GM12872 (cell line): Measurements from ENCODE around the gene DDX4.

Source experiments
- TF ChIP-seq, protein P1 (sequence below): IDR thresholded peaks from 3 replicates; pipeline ENCODE4 v1.5.1; 2011; ENCODE audit warnings: low read depth, mild to moderate bottlenecking, low read length, moderate library complexity; ENCODE audit not compliant: insufficient read depth

Gene DDX4

DNA sequence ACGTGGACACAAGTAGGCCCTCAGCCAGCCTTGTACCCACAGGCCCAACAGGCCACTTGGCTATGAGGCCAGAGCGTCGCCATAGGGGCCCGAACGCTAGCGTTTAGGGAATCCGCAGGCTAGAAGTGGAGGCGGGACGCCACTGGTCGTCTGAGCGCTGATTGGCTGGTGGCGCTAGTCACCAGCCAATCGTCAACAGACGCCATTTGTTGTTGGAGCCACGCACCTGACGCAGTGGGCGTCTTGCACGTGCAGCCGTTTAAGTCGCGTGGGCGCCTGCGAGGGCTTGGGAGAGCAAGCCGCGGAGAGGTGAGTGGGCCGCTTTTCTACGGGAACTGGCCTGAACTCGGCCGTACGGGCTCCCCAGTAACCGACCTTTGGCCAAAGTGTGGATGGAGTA is at the start of gene DDX4:
Gene DDX4 (plus strand): TSS at position 269 of the 400 bp plus-strand sequence. CDS start 903 bp downstream, outside the sequence.
- TF ChIP-seq, protein P1, sequence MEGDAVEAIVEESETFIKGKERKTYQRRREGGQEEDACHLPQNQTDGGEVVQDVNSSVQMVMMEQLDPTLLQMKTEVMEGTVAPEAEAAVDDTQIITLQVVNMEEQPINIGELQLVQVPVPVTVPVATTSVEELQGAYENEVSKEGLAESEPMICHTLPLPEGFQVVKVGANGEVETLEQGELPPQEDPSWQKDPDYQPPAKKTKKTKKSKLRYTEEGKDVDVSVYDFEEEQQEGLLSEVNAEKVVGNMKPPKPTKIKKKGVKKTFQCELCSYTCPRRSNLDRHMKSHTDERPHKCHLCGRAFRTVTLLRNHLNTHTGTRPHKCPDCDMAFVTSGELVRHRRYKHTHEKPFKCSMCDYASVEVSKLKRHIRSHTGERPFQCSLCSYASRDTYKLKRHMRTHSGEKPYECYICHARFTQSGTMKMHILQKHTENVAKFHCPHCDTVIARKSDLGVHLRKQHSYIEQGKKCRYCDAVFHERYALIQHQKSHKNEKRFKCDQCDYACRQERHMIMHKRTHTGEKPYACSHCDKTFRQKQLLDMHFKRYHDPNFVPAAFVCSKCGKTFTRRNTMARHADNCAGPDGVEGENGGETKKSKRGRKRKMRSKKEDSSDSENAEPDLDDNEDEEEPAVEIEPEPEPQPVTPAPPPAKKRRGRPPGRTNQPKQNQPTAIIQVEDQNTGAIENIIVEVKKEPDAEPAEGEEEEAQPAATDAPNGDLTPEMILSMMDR, result no peak

DNA sequence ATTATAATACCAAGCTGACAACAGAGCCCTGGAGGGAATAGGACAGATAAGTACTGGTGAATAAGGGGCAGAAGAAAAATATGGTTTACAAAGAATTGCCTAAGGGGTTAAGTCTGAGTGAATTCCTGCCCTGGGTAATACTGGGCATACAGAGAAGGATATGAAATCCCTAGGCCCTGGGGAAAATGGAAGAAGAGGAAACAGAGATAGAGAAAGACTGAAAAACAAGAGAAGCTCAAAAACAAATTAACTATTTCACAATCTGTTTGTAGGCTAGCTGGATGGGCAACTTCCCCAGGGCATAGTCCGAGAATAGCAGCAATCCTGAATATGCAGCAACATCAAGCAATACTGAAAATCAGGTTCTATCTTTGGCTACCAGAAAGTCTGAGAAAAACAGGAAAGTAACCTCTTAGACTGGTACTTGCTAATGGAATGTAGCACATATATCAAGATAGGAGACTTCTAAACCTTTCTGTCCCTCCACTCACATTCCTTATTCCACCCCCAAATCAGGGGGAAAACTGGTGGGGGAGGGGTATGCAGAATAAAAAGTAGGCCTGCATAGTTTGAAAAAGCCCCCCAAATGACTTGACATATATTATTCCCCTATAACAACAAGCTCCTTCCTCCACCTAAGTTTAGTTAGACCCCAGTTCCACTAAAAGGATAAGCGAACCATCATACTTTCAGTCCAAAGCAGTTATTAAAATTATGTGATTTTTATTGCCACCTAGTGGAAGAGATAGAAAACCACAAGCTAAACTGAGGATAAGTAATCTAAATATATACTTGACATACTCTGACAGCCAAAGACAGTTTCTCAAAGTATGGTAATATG is 46.4 kb upstream of the DDX4 start:
- TF ChIP-seq, protein P1, result peak; percentile 33; the same call in 2 of the 3 replicates

DNA sequence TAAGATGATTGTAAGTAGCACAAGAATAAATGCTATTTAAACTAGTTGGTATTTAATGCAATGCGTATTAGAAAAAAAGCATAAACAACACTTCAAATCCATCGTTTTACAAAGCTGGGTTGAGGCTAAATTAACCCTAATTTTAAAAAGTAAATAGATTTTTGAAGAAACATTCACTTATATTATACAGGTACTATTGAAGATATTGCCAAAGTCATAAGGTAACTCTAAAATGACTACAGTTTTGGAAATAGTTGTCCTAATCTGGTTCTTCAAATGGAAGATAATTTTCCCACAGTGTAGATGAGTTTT is 45.8 kb upstream of the DDX4 start:
- TF ChIP-seq, protein P1, result no peak

DNA sequence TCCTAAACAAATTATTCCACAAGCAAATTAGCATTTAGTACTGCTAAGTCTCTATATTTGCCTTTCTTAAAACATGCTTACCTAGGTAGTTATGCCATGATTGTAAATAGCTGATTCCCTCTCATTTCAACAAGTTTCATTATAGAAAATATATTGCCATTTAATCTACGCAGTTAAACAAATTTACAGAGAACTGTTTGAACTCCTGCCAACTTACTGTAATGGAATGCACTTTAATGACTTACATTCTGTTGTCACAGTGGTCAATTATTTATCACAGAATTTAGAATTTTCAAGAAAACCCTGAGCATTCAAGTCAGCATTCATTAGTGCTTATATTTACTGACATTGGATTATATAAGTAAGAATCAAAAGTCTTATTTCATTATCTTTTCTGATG is 45.4 kb upstream of the DDX4 start:
- TF ChIP-seq, protein P1, result no peak

DNA sequence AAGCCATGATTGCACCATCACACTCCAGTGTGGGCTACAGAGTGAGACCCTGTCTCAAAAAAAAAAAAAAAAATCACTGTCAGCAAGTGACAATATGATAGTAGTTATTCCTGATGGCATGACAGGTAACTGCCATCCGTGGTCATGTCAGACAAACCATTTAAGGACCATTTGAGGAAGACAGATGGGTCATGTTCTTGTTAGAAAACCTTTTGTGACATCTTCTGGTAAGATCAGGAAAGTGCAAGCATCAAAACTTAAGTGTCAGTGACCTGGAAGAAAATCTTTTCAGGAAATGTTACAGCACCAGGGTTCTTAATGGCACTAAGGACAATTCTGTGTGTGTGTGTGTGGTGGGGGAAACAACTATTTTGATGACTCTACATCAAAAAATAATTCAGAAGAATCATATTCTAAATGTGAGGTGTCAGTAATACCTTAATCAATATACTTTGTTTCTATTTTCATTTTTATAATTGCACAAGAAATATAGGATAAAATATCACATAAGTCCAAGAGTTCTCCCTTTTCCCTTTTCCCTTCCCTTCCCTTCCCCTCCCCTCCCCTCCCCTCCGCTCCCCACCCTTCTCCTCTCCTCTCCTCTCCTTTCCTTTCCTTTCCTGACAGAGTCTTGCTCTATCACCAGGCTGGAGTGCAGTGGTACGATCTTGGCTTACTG is 43.6 kb upstream of the DDX4 start:
- TF ChIP-seq, protein P1, result peak; percentile 54

DNA sequence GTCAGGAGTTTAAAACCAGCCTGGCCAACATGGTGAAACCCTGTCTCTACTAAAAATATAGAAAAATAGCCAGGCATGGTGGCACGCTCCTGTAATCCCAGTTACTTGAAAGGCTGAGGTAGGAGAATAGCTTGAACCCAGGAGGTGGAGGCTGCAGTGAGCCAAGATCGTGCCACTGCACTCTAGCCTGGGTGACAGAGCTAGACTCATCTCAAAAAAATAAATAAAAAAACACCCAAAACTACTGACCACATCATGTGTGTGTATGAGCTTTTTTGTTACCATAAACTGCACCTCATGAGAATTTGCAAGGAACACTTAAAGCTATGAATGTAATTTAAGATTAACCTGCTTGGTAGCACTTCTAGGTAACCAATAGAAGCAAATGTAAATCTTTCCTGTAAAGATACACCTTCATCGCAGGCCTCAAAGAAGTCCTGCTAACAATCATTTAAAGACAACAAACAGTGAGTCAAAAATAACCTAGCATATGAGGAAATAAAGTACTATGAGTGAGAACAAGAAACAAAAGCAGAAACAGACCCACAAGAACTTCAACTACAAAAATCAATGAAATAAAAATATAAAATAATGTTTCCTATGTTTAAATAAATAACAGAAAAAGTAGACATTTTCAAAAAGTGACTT is 38.7 kb upstream of the DDX4 start:
- TF ChIP-seq, protein P1, result no peak

DNA sequence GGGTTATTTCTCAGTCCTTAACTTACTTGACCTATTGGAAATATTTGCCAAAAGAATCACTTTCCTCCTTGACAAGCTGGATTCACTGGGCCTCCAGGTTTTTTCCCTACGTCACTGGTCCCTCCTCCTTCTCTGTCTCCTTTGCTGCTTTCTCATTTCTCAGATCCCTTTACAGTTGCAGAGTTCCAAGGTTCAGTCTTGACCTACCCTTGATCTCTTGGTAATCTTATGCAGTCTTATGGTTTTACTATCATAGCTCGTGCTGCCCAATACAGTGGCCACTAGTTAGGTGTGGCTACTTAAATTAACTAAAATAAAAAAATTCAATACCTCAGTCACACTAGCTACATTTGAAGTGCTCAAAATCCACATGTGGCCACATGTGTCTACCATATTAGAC is 37.1 kb upstream of the DDX4 start:
- TF ChIP-seq, protein P1, result no peak
